Glutamatergic neuron (in vitro differentiated cells): ENCODE data around the gene CRYBG2. TPM values are rescaled to one million over a fixed set of nuclear protein-coding genes. Genes with fewer than 3 reads are reported as not detected.

Experiments used
- DNase-seq: peaks from one replicate; pipeline ENCODE4 v3.0.0; 2022
- H3K27ac Mint-ChIP-seq: one replicate; pipeline ENCODE4 v1.8.0; 2020; ENCODE audit warnings: mild to moderate bottlenecking, mixed read lengths, inconsistent platforms; ENCODE audit not compliant: unreplicated experiment
- H3K27me3 Mint-ChIP-seq: one replicate; pipeline ENCODE4 v1.8.0; 2020; ENCODE audit warnings: mild to moderate bottlenecking, moderate library complexity, mixed read lengths, inconsistent platforms; ENCODE audit not compliant: unreplicated experiment
- H3K36me3 Mint-ChIP-seq: one replicate; pipeline ENCODE4 v1.8.0; 2020; ENCODE audit warnings: mild to moderate bottlenecking, mixed read lengths, inconsistent platforms; ENCODE audit not compliant: unreplicated experiment
- H3K4me1 Mint-ChIP-seq: one replicate; pipeline ENCODE4 v1.8.0; 2020; ENCODE audit warnings: mild to moderate bottlenecking, low read depth, mixed read lengths, inconsistent platforms; ENCODE audit not compliant: unreplicated experiment
- H3K4me3 Mint-ChIP-seq: one replicate; pipeline ENCODE4 v1.8.0; 2020; ENCODE audit warnings: mild to moderate bottlenecking, mixed read lengths, inconsistent platforms; ENCODE audit not compliant: unreplicated experiment
- H3K9me3 Mint-ChIP-seq: one replicate; pipeline ENCODE4 v1.8.0; 2020; ENCODE audit warnings: mild to moderate bottlenecking, moderate library complexity, mixed read lengths, inconsistent platforms; ENCODE audit not compliant: unreplicated experiment
- total RNA-seq: library from RNA; stranded (reverse); fragmentation: NEBNext Ultra II Directional; extraction: Animal tissue kit (Norgen Biotek cat#: 25700); gene quantifications from one replicate; pipeline ENCODE4 v1.2.1, GENCODE V29; 2021; ENCODE audit not compliant: unreplicated experiment
- TF ChIP-seq, protein P1 (sequence below): fragments of 200-600 bp; sonication (generic); IDR thresholded peaks from one replicate; pipeline ENCODE4 v1.5.0; 2021; ENCODE audit not compliant: partially characterized antibody, unreplicated experiment

The CRYBG2 gene
- total RNA-seq, 1 donor from 2014 or later, result 2.2 TPM

DNA sequence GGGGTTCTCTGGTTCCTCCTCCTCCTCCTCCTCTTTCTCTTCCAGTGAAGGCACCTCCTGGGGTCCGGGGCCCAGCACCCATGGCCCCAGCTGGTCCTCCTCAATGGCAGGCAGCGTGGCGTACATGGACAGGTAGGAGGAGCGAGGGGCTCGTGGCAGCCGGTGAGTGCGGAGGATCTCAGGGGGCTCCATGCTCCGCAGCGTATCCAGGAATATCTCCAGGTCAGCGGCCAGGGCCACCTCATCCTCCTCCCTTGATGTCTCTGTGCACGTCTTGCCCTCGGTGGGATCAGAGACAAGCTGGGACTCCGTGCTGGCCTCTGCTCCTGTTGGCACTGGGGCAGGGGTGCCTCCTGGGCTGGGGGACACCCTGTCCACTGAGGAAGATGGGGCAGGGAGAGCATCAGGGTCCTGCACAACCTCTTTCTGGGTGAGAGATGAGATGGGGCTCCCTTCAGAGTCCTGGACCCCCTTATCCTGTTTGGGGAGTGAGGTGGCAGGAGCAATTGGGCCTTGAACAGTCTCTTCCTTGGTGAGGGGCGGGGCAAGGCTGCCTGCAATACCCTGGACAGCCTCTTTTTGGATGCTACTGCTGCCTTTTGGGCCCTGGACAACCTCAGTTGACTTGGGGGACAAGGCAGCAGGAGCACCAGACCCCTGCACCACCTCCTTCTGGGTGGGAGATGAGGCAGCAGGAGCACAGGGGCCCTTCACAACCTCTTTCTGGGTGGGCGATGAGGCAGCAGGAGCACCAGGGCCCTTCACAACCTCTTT is 9.6 kb downstream of the CRYBG2 start:
- H3K36me3 Mint-ChIP-seq, result no peaks in the 10 kb centered on the region
- TF ChIP-seq, protein P1, sequence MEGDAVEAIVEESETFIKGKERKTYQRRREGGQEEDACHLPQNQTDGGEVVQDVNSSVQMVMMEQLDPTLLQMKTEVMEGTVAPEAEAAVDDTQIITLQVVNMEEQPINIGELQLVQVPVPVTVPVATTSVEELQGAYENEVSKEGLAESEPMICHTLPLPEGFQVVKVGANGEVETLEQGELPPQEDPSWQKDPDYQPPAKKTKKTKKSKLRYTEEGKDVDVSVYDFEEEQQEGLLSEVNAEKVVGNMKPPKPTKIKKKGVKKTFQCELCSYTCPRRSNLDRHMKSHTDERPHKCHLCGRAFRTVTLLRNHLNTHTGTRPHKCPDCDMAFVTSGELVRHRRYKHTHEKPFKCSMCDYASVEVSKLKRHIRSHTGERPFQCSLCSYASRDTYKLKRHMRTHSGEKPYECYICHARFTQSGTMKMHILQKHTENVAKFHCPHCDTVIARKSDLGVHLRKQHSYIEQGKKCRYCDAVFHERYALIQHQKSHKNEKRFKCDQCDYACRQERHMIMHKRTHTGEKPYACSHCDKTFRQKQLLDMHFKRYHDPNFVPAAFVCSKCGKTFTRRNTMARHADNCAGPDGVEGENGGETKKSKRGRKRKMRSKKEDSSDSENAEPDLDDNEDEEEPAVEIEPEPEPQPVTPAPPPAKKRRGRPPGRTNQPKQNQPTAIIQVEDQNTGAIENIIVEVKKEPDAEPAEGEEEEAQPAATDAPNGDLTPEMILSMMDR, result no peak
- no peak for DNase-seq
- H3K27ac Mint-ChIP-seq, result no peak overlapping the region
- no peaks in the 10 kb centered on the region for H3K4me1 Mint-ChIP-seq
- H3K4me3 Mint-ChIP-seq, result no peak overlapping the region
- H3K9me3 Mint-ChIP-seq, result no peaks in the 10 kb centered on the region
- H3K27me3 Mint-ChIP-seq, result peaks cover 2% of the 10 kb centered on the region

DNA sequence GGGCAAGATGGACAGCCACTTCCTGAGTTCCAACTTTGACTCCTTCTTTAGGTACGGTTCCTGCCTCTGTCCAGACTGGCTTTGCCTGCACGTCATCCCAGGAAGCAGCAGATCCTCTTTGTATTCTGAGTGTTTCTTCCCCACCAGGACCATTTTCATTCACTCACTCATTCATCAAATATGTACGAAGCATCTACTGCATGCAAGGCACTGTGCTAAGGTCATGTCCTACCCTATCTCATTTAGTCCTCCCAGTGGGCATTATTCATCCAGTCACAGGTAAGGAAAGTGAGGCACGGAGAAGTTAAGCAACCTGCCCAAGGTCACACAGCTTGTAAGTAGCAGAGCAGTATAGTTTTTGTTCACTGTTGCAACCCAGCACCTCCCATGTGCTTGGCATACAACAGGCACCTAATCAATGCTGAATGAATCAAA is 13.9 kb downstream of the CRYBG2 start:
- TF ChIP-seq, protein P1, result no peak
- H3K27ac Mint-ChIP-seq, result no peak overlapping the region
- DNase-seq, result no peak

DNA sequence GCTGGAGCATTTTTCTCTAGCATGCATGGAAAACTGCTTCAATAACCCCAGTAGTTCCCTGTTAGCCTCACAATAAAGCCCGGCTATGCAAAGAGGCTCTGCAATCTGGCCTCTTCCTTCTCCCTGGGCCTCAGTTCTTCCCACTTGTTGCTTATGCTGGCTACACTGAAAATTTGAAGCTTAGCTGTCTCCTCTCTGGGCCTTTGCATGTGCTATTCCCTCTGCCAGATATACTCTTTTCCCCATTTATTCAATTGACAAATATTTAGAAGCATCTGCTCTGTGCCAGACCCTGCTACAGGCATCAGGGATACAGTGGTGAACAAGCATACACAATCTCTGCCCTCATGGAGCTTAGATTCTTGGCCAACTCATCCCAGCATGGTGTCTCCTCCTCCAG is 15.3 kb downstream of the CRYBG2 start:
- Mint-ChIP-seq H3K4me1 (no peaks in the 10 kb centered on the region), H3K27ac (peak overlapping the region; percentile 10), H3K4me3 (no peak overlapping the region), H3K9me3 (no peaks in the 10 kb centered on the region), H3K27me3 (peaks cover 7% of the 10 kb centered on the region), H3K36me3 (no peaks in the 10 kb centered on the region)
- TF ChIP-seq, protein P1, result no peak
- DNase-seq, result no peak

More for the DNA sequence above, 13.9 kb downstream of the CRYBG2 start:
- no peaks in the 10 kb centered on the region for H3K9me3 Mint-ChIP-seq
- peaks cover 7% of the 10 kb centered on the region for H3K27me3 Mint-ChIP-seq
- H3K36me3 Mint-ChIP-seq, result no peaks in the 10 kb centered on the region
- H3K4me3 Mint-ChIP-seq, result no peak overlapping the region
- no peaks in the 10 kb centered on the region for H3K4me1 Mint-ChIP-seq

DNA sequence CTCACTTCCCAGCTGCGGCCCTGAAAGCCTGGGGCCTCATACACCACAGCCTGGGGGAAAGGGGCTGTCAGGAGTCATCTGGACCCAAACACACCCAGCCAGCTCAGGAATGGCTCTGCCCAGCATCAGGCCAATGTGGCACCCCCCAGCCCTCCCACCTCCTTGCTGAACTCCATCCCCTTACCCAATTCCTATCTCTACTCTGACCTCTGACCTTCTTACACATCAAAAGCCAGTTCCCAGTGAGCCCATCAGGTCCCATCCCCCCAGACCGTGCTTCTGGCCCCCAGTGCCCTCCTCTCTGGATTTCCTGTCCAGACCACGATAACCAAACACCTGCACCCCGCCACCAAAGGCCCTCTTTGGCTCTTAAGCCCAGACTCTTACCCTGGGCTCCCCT is 16.3 kb downstream of the CRYBG2 start:
- H3K27ac Mint-ChIP-seq, result no peak overlapping the region
- TF ChIP-seq, protein P1, result no peak
- H3K4me3 Mint-ChIP-seq, result no peak overlapping the region
- no peak for DNase-seq
- H3K4me1 Mint-ChIP-seq, result no peaks in the 10 kb centered on the region
- peaks cover 5% of the 10 kb centered on the region for H3K27me3 Mint-ChIP-seq
- H3K9me3 Mint-ChIP-seq, result no peaks in the 10 kb centered on the region
- no peaks in the 10 kb centered on the region for H3K36me3 Mint-ChIP-seq

DNA sequence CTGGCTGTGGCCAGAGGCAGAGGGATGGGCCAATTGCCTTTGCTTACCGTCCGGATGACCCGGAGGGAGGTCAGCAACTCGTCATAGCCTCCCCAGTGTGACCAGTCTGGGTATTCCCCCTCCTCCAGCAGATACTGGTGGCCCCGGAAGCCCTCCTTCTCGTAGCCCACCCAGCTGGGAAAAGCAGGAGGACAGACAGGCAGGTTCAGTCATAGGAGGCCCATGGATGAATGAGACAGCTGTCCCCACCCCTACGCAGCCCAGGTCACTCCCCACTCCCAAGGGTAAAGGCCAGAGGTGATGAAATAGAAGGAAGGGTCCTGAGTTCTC is 16.8 kb downstream of the CRYBG2 start:
- Mint-ChIP-seq H3K36me3 (no peaks in the 10 kb centered on the region), H3K27ac (no peak overlapping the region), H3K9me3 (no peaks in the 10 kb centered on the region), H3K4me1 (no peaks in the 10 kb centered on the region), H3K4me3 (peak overlapping the region; percentile 42), H3K27me3 (peaks cover 5% of the 10 kb centered on the region)
- no peak for DNase-seq
- TF ChIP-seq, protein P1, result no peak
